GM12878 (cell line): ENCODE data around the gene SLC28A1. TPM values are rescaled to one million over a fixed set of nuclear protein-coding genes. Genes with fewer than 3 reads are reported as not detected.

ENCODE experiments used
- ATAC-seq: fragments of 200-7000 bp; cut with Tn5 transposase; 3 replicates; pipeline ENCODE4 v1.9.1; 2020; ENCODE audit warnings: mild to moderate bottlenecking, moderate library complexity
- BruUV-seq: library from RNA; stranded (reverse); fragments of 400-500 nt; replicated peaks from 2 replicates; lab custom pipeline; 2021; lab: Mats Ljungman, UMichigan
- CTCF ChIA-PET: fragments of 300-600 bp; sonication (Branson Sonifier 250); formaldehyde crosslinking; extraction: SDS; loops from one replicate; lab custom pipeline; 2021; ENCODE audit warnings: inconsistent platforms; lab: Yijun Ruan, JAX
- POLR2A ChIA-PET: fragments of 350-600 bp; formaldehyde crosslinking; extraction: SDS; loops from one replicate; lab custom pipeline; 2021; ENCODE audit warnings: inconsistent platforms; lab: Charles Lee
- RAD21 ChIA-PET: fragments of 300-600 bp; sonication (Branson Sonifier 250); formaldehyde crosslinking; loops from one replicate; lab custom pipeline; 2023; ENCODE audit warnings: antibody characterized with exemption; ENCODE audit not compliant: unreplicated experiment; lab: Charles Lee
- SMC1A ChIA-PET: fragments of 300-600 bp; sonication (Branson Sonifier 250); formaldehyde crosslinking; loops from one replicate; lab custom pipeline; 2023; ENCODE audit not compliant: unreplicated experiment, uncharacterized antibody; lab: Charles Lee
- DNase-seq: peaks from one replicate; pipeline ENCODE4 v3.0.0-alpha.2; 2011; ENCODE audit warnings: low read depth, low spot score
- FAIRE-seq: peaks from 3 replicates; lab custom pipeline; 2011; peaks lifted over from hg19 to GRCh38; lab: Jason Lieb, UNC
- H2AFZ ChIP-seq: 2 replicates; pipeline ENCODE4 v1.6.0; 2011; ENCODE audit warnings: low read depth, low read length, control low read depth; ENCODE audit not compliant: control insufficient read depth
- H3K27ac ChIP-seq: 2 replicates; pipeline ENCODE4 v1.5.1; 2011; ENCODE audit warnings: control low read depth; ENCODE audit not compliant: control insufficient read depth, insufficient read depth
- H3K27me3 ChIP-seq, 2 experiments: replicated peaks in 1 of 2; 2 replicates each; pipeline versions ENCODE4 v1.6.0 to v1.6.1; 2011; ENCODE audit warnings: low read length in 1 of 2; ENCODE audit not compliant: control insufficient read depth in 2 of 2, insufficient read depth in 2 of 2
- H3K36me3 ChIP-seq, 2 experiments: 2 replicates each; pipeline ENCODE4 v1.5.1; 2011; ENCODE audit warnings: low read length in 1 of 2; ENCODE audit not compliant: control insufficient read depth in 2 of 2, insufficient read depth in 2 of 2
- H3K4me1 ChIP-seq: 2 replicates; pipeline ENCODE4 v1.6.1; 2011; ENCODE audit warnings: mild to moderate bottlenecking, low read length, moderate library complexity, mixed read lengths; ENCODE audit not compliant: control insufficient read depth, insufficient read depth
- H3K4me2 ChIP-seq: 2 replicates; pipeline ENCODE4 v1.6.0; 2011; ENCODE audit warnings: control low read depth; ENCODE audit not compliant: control insufficient read depth, insufficient read depth
- H3K4me3 ChIP-seq: fragments of 200-600 bp; sonication (generic); 2 replicates; pipeline ENCODE4 v1.5.1; 2016
- H3K79me2 ChIP-seq: 2 replicates; pipeline ENCODE4 v1.6.0; 2011; ENCODE audit warnings: low read length; ENCODE audit not compliant: control insufficient read depth, insufficient read depth
- H3K9ac ChIP-seq: 2 replicates; pipeline ENCODE4 v1.8.0; 2011; ENCODE audit warnings: low read length, control low read depth, mixed read lengths; ENCODE audit not compliant: control insufficient read depth, insufficient read depth
- H3K9me3 ChIP-seq: replicated peaks from 3 replicates; pipeline ENCODE4 v1.5.1; 2011; ENCODE audit warnings: mild to moderate bottlenecking, low read length; ENCODE audit not compliant: control insufficient read depth, insufficient read depth
- H4K20me1 ChIP-seq: 2 replicates; pipeline ENCODE4 v1.6.0; 2011; ENCODE audit not compliant: control insufficient read depth, insufficient read depth
- CEBPZ ChIP-seq: fragments of 150-350 bp; IDR thresholded peaks from 2 replicates; pipeline ENCODE4 v1.6.1; 2016; ENCODE audit warnings: low read depth, low read length
- CHD2 ChIP-seq: IDR thresholded peaks from 2 replicates; pipeline ENCODE4 v1.6.1; 2011; ENCODE audit warnings: low read depth, low read length, improper control_type of control experiment, borderline replicate concordance
- JUNB ChIP-seq: IDR thresholded peaks from 2 replicates; pipeline ENCODE4 v1.6.1; 2016; ENCODE audit warnings: antibody characterized with exemption, mild to moderate bottlenecking
- PBX3 ChIP-seq: IDR thresholded peaks from 2 replicates; pipeline ENCODE4 v1.6.1; 2011; ENCODE audit warnings: mild to moderate bottlenecking, low read depth, low read length, moderate library complexity; ENCODE audit not compliant: insufficient replicate concordance
- PKNOX1 ChIP-seq: fragments of 450-650 bp; IDR thresholded peaks from 2 replicates; pipeline ENCODE4 v1.6.1; 2016; ENCODE audit warnings: mild to moderate bottlenecking
- SIX5 ChIP-seq: IDR thresholded peaks from 2 replicates; pipeline ENCODE4 v1.6.1; 2011; ENCODE audit warnings: mild to moderate bottlenecking, low read depth, low read length, moderate library complexity; ENCODE audit not compliant: severe bottlenecking
- SRF ChIP-seq, 2 experiments: IDR thresholded peaks; 2 replicates each; pipeline ENCODE4 v1.6.1; 2011; ENCODE audit warnings: low read depth in 2 of 2, low read length in 2 of 2, mild to moderate bottlenecking in 1 of 2, moderate library complexity in 1 of 2
- TAF1 ChIP-seq: IDR thresholded peaks from 2 replicates; pipeline ENCODE4 v1.6.1; 2011; ENCODE audit warnings: mild to moderate bottlenecking, low read depth, low read length, borderline replicate concordance
- TCF12 ChIP-seq: IDR thresholded peaks from 2 replicates; pipeline ENCODE4 v1.6.1; 2011; ENCODE audit warnings: low read depth, mild to moderate bottlenecking, low read length
- YBX1 ChIP-seq: fragments of 450-650 bp; IDR thresholded peaks from 2 replicates; pipeline ENCODE4 v1.6.1; 2016; ENCODE audit warnings: antibody characterized with exemption
- ZBED1 ChIP-seq: IDR thresholded peaks from 2 replicates; pipeline ENCODE4 v1.6.1; 2016; ENCODE audit warnings: borderline replicate concordance
- ZNF592 ChIP-seq: fragments of 450-650 bp; IDR thresholded peaks from 2 replicates; pipeline ENCODE4 v1.6.1; 2017; ENCODE audit warnings: mild to moderate bottlenecking, moderate library complexity
- ZSCAN29 ChIP-seq: fragments of 450-650 bp; IDR thresholded peaks from 2 replicates; pipeline ENCODE4 v1.6.1; 2017; ENCODE audit warnings: mild to moderate bottlenecking, moderate library complexity
- WGBS: methylation state at CpG from one replicate; pipeline ENCODE4 v1.1.6; 2016; ENCODE audit warnings: low lambda C conversion rate; ENCODE audit not compliant: insufficient replicate concordance, insufficient coverage; ENCODE audit errors: missing lambda C conversion rate; 5-methylcytosine and 5-hydroxymethylcytosine counted together
- in situ Hi-C: fragments of 300-500 bp; cut with MboI; formaldehyde crosslinking; loops from 9 replicates; pipeline ENCODE4 v1.14.3; 2018; ENCODE audit warnings: mixed read lengths
- intact Hi-C: fragments of 100-400 bp; cut with micrococcal nuclease; formaldehyde crosslinking; loops from one replicate; pipeline ENCODE4 v1.14.2; 2022; ENCODE audit not compliant: unreplicated experiment
- polyA plus RNA-seq, 11 experiments: library from polyadenylated mRNA; depleted of rRNA in 4 of 11; unstranded in 6 of 11; stranded (reverse) in 5 of 11; fragments of >200 nt; fragmentation: Nextera tagmentation in 4 of 11; fragmentation: Illumina TruSeq in 1 of 11; extraction: Ambion mirVana in 4 of 11; extraction: Trizol in 1 of 11; gene quantifications; 1 replicate in 1 of 11; 2 replicates in 10 of 11; pipeline versions ENCODE4 v1.2.1 to v1.2.3, GENCODE V29; 2011 to 2016; ENCODE audit warnings: inconsistent platforms in 2 of 11, missing spikeins in 2 of 11, low read depth in 1 of 11
- total RNA-seq, 4 experiments: library from RNA; depleted of rRNA in 3 of 4; stranded (reverse); fragments of >200 nt in 3 of 4; fragmentation: Illumina TruSeq in 1 of 4; extraction: Trizol in 1 of 4; gene quantifications; 2 replicates each; pipeline versions ENCODE4 v1.2.1 to v1.2.3, GENCODE V29; 2013 to 2021

The SLC28A1 gene
- total and polyA plus RNA-seq, 10 of the 15 experiments (the other 5 are each of a cell fraction or from before 2014, with no cell fraction given): not detected

GRCh38 chr15:84961114-84961452, 76.6 kb downstream of the SLC28A1 start:
- WGBS: 48% methylated on average over 3 of the region's 3 CpGs
- H3K4me2 ChIP-seq: no peak overlapping the region
- H3K9ac ChIP-seq: no peak overlapping the region
- H3K36me3 ChIP-seq: no peaks in the 10 kb centered on the region
- no peaks in the 10 kb centered on the region for H3K79me2 ChIP-seq
- DNase-seq (no peak), ATAC-seq (no peak), FAIRE-seq (no peak)
- H2AFZ ChIP-seq: no peak overlapping the region
- in situ Hi-C loops (loop anchor here (5.0 kb wide), 1 partner anchor 81 kb away; no protein-coding TSS in a partner anchor), intact Hi-C loops (no loop called here)
- no peaks in the 10 kb centered on the region for H4K20me1 ChIP-seq
- RAD21 ChIA-PET: interaction anchor here (1.4 kb wide), 1 partner anchor 83 kb away, joined by 4 read pairs; no protein-coding TSS in a partner anchor
- CTCF ChIA-PET: no interaction called here
- H3K9me3 ChIP-seq: peaks cover 2% of the 10 kb centered on the region; the same call in 1 of the 3 replicates
- no TSS peak for BruUV-seq
- SMC1A ChIA-PET: no interaction called here
- no peak overlapping the region for H3K4me3 ChIP-seq
- POLR2A ChIA-PET: no interaction called here
- H3K27me3 ChIP-seq: no peaks in the 10 kb centered on the region
- H3K27ac ChIP-seq: no peak overlapping the region
- H3K4me1 ChIP-seq: no peaks in the 10 kb centered on the region
- TF ChIP-seq SIX5 (no peak), PKNOX1 (no peak), YBX1 (no peak), CEBPZ (no peak), ZBED1 (no peak), SRF (IDR thresholded peaks at IDR 0.05; ENCODE audit: low read depth in 2 of 2, low read length in 2 of 2) (no peak), CHD2 (no peak), TAF1 (no peak), ZSCAN29 (no peak), ZNF592 (no peak), JUNB (no peak), TCF12 (no peak), PBX3 (no peak)
